GM19238 (cell line): Measurements from ENCODE around the gene ATP8B4.

ENCODE experiments used
- DNase-seq: peaks from one replicate; pipeline ENCODE4 v3.0.0; 2011; ENCODE audit warnings: low spot score; ENCODE audit not compliant: insufficient read length

The ATP8B4 gene

GRCh38 chr15:50065279-50065678 lies 53.8 kb downstream of the ATP8B4 start:
- no peak for DNase-seq

- DNase-seq = no peak
Observed at GRCh38 chr15:50064673-50065072, 54.4 kb downstream of the ATP8B4 start.

GRCh38 chr15:50063226-50063625 lies 55.8 kb downstream of the ATP8B4 start:
- no peak for DNase-seq

GRCh38 chr15:50061503-50061902 lies 57.5 kb downstream of the ATP8B4 start:
- DNase-seq = no peak

GRCh38 chr15:50059883-50060282 lies 59.1 kb downstream of the ATP8B4 start:
- no peak for DNase-seq

- DNase-seq = no peak
Observed at GRCh38 chr15:50059203-50059772, 59.7 kb downstream of the ATP8B4 start.

GRCh38 chr15:50057905-50058639 lies 61.0 kb downstream of the ATP8B4 start:
- no peak for DNase-seq

GRCh38 chr15:50057196-50057595 lies 61.8 kb downstream of the ATP8B4 start:
- DNase-seq = no peak

GRCh38 chr15:50055750-50056157 lies 63.3 kb downstream of the ATP8B4 start:
- no peak for DNase-seq

- DNase-seq = no peak
Observed at GRCh38 chr15:50055332-50055731, 63.7 kb downstream of the ATP8B4 start.

GRCh38 chr15:50053055-50053856 lies 65.8 kb downstream of the ATP8B4 start:
- DNase-seq = no peak

- DNase-seq = no peak
Observed at GRCh38 chr15:50051811-50052419, 67.1 kb downstream of the ATP8B4 start.

- no peak for DNase-seq
Observed at GRCh38 chr15:50050986-50051743, 67.9 kb downstream of the ATP8B4 start.

GRCh38 chr15:50049871-50050270 lies 69.2 kb downstream of the ATP8B4 start:
- no peak for DNase-seq

GRCh38 chr15:50046867-50047266 lies 72.2 kb downstream of the ATP8B4 start:
- DNase-seq = no peak

- no peak for DNase-seq
Observed at GRCh38 chr15:50046159-50046558, 72.9 kb downstream of the ATP8B4 start.

GRCh38 chr15:50044904-50045303 lies 74.1 kb downstream of the ATP8B4 start:
- no peak for DNase-seq

GRCh38 chr15:50044406-50044805 lies 74.6 kb downstream of the ATP8B4 start:
- DNase-seq = no peak

GRCh38 chr15:50042775-50043174 lies 76.3 kb downstream of the ATP8B4 start:
- no peak for DNase-seq

- no peak for DNase-seq
Observed at GRCh38 chr15:50030456-50030855, 88.6 kb downstream of the ATP8B4 start.

GRCh38 chr15:50028326-50028725 lies 90.7 kb downstream of the ATP8B4 start:
- no peak for DNase-seq
